K562 (cell line): Measurements from ENCODE around the gene IPO9. TPM values are rescaled to one million over a fixed set of nuclear protein-coding genes. Genes with fewer than 3 reads are reported as not detected.

ENCODE experiments used
- ATAC-seq: fragments of 200-7000 bp; cut with Tn5 transposase; 3 replicates; pipeline ENCODE4 v1.9.1; 2020; ENCODE audit warnings: moderate library complexity
- BruUV-seq: library from RNA; stranded (reverse); fragments of 400-500 nt; replicated peaks from 2 replicates; lab custom pipeline; 2021; lab: Mats Ljungman, UMichigan
- CTCF ChIA-PET: fragments of 300-600 bp; formaldehyde crosslinking; extraction: SDS; loops from one replicate; lab custom pipeline; 2021; ENCODE audit warnings: low intra/inter-chr PET ratio; lab: Yijun Ruan, JAX
- POLR2A ChIA-PET: fragments of 300-600, 350-650 bp; sonication (Branson Sonifier 250); formaldehyde crosslinking; extraction: SDS; loops from one replicate; lab custom pipeline; 2021; ENCODE audit warnings: antibody characterized with exemption, inconsistent platforms; lab: Yijun Ruan, JAX
- DNase-seq, 4 experiments: peaks; one replicate each; pipeline versions ENCODE4 v3.0.0 to v3.0.0-alpha.2; 2011 to 2018; ENCODE audit warnings: low spot score in 3 of 4, mixed read lengths in 3 of 4; ENCODE audit errors: extremely low read depth in 1 of 4
- FAIRE-seq: peaks from 2 replicates; lab custom pipeline; 2011; peaks lifted over from hg19 to GRCh38; lab: Jason Lieb, UNC
- H2AFZ ChIP-seq: 2 replicates; pipeline ENCODE4 v1.6.0; 2011; ENCODE audit warnings: low read depth, low read length, control low read depth, inconsistent platforms
- H3K27ac ChIP-seq: fragments of 200-600 bp; 3 replicates; pipeline ENCODE4 v1.8.0; 2011; ENCODE audit warnings: low read depth, mild to moderate bottlenecking, control low read depth, inconsistent platforms, low read length, moderate library complexity, mixed read lengths; ENCODE audit errors: extremely low read depth
- H3K27me3 ChIP-seq, 2 experiments: fragments of 300-600 bp in 1 of 2; 2 replicates in 1 of 2; 3 replicates in 1 of 2; pipeline versions ENCODE4 v1.6.0 to v1.8.0; 2011; ENCODE audit warnings: inconsistent platforms in 2 of 2, low read length in 2 of 2, mild to moderate bottlenecking in 1 of 2, mixed read lengths in 1 of 2, moderate library complexity in 1 of 2; ENCODE audit not compliant: control insufficient read depth in 2 of 2, insufficient read depth in 2 of 2
- H3K36me3 ChIP-seq: fragments of 300-600 bp; 3 replicates; pipeline ENCODE4 v1.8.0; 2011; ENCODE audit warnings: mild to moderate bottlenecking, low read length, inconsistent platforms; ENCODE audit not compliant: control insufficient read depth, insufficient read depth
- H3K4me1 ChIP-seq, 2 experiments: fragments of 200-600 bp in 1 of 2; replicated peaks in 1 of 2; 2 replicates in 1 of 2; 3 replicates in 1 of 2; pipeline versions ENCODE4 v1.5.1 to v1.8.0; 2011; ENCODE audit warnings: inconsistent platforms in 2 of 2, low read length in 2 of 2, mild to moderate bottlenecking in 1 of 2, mixed read lengths in 1 of 2, moderate library complexity in 1 of 2; ENCODE audit not compliant: control insufficient read depth in 2 of 2, insufficient read depth in 2 of 2
- H3K4me2 ChIP-seq: 2 replicates; pipeline ENCODE4 v1.6.1; 2011; ENCODE audit warnings: low read length, control low read depth, inconsistent platforms, mixed read lengths; ENCODE audit not compliant: insufficient read depth
- H3K4me3 ChIP-seq: fragments of 200-600 bp; sonication (generic), shearing (Covaris generic); 2 replicates; pipeline ENCODE4 v1.5.1; 2016; ENCODE audit warnings: control low read depth, inconsistent platforms
- H3K79me2 ChIP-seq: fragments of 200-600 bp; 3 replicates; pipeline ENCODE4 v1.8.0; 2011; ENCODE audit warnings: low read length, inconsistent platforms; ENCODE audit not compliant: control insufficient read depth, insufficient read depth
- H3K9ac ChIP-seq, 2 experiments: 2 replicates each; pipeline versions ENCODE4 v1.6.0 to v1.6.1; 2011; ENCODE audit warnings: low read depth in 2 of 2, low read length in 2 of 2, control low read depth in 1 of 2, inconsistent platforms in 1 of 2, mild to moderate bottlenecking in 1 of 2, mixed read lengths in 1 of 2; ENCODE audit not compliant: insufficient read depth in 1 of 2
- H3K9me1 ChIP-seq: one replicate; pipeline ENCODE4 v1.6.0; 2011; ENCODE audit warnings: inconsistent platforms, mild to moderate bottlenecking, low read length, moderate library complexity; ENCODE audit not compliant: control insufficient read depth, insufficient read depth
- H3K9me3 ChIP-seq: replicated peaks from 2 replicates; pipeline ENCODE4 v1.5.1; 2011; ENCODE audit warnings: low read depth, low read length, inconsistent platforms; ENCODE audit not compliant: control insufficient read depth, insufficient read depth
- H4K20me1 ChIP-seq: replicated peaks from 2 replicates; pipeline ENCODE4 v1.6.1; 2011; ENCODE audit warnings: low read length, inconsistent platforms, mixed read lengths; ENCODE audit not compliant: control insufficient read depth, insufficient read depth
- CEBPB ChIP-seq: fragments of 450-650 bp; IDR thresholded peaks from 2 replicates; pipeline ENCODE4 v1.6.1; 2016; ENCODE audit warnings: missing genetic modification characterization, missing compliant biosample characterization
- CEBPG ChIP-seq, 3 experiments: fragments of 200-800 bp in 1 of 3; sonication (Bioruptor generic) in 1 of 3; sonication (generic) in 1 of 3; formaldehyde crosslinking in 1 of 3; IDR thresholded peaks in 2 of 3; conservative IDR thresholded peaks in 1 of 3; 2 replicates each; pipeline versions ENCODE4 v1.6.1 to v1.8.0; 2016 to 2022; ENCODE audit warnings: missing compliant biosample characterization in 2 of 3, missing genetic modification characterization in 2 of 3, mild to moderate bottlenecking in 1 of 3, missing genetic modification reagents in 1 of 3
- CTCF ChIP-seq, 3 experiments: IDR thresholded peaks in 2 of 3; conservative IDR thresholded peaks in 1 of 3; 2 replicates each; pipeline ENCODE4 v1.5.1; 2011 to 2012; ENCODE audit warnings: low read length in 3 of 3, mild to moderate bottlenecking in 3 of 3, control low read depth in 2 of 3, improper control_type of control experiment in 1 of 3, inconsistent platforms in 1 of 3, low read depth in 1 of 3, mixed read lengths in 1 of 3, moderate library complexity in 1 of 3; ENCODE audit not compliant: insufficient read depth in 2 of 3
- RBM25 ChIP-seq: fragments of 200-400 bp; formaldehyde crosslinking; IDR thresholded peaks from 2 replicates; pipeline ENCODE4 v1.6.1; 2018; ENCODE audit warnings: low read length, low read depth, moderate library complexity; ENCODE audit not compliant: severe bottlenecking
- SNAPC5 ChIP-seq: fragments of 250-450 bp; sonication (Bioruptor Pico); IDR thresholded peaks from 2 replicates; pipeline ENCODE4 v1.8.0; 2021; ENCODE audit warnings: moderate library complexity, mild to moderate bottlenecking, inconsistent platforms
- SP2 ChIP-seq: IDR thresholded peaks from 2 replicates; pipeline ENCODE4 v1.6.1; 2011; ENCODE audit warnings: mild to moderate bottlenecking, low read depth, low read length, moderate library complexity; ENCODE audit not compliant: poor library complexity, severe bottlenecking; ENCODE audit errors: extremely low read depth
- TCF15 ChIP-seq: fragments of 250-450 bp; sonication (Bioruptor Pico); IDR thresholded peaks from 2 replicates; pipeline ENCODE4 v1.8.0; 2022; ENCODE audit warnings: moderate library complexity, mild to moderate bottlenecking, inconsistent platforms
- ZNF121 ChIP-seq: sonication (generic); formaldehyde crosslinking; conservative IDR thresholded peaks from 2 replicates; pipeline ENCODE4 v1.8.0; 2022; ENCODE audit warnings: missing genetic modification reagents
- WGBS: fragments of 100-300 bp; shearing (Covaris generic); methylation state at CpG from one replicate; pipeline ENCODE4 v1.1.6; 2016; ENCODE audit warnings: low coverage, mixed read lengths; ENCODE audit not compliant: insufficient coverage; ENCODE audit errors: missing lambda C conversion rate; 5-methylcytosine and 5-hydroxymethylcytosine counted together
- in situ Hi-C: fragments of 300-500 bp; cut with MboI; formaldehyde crosslinking; loops from 4 replicates; pipeline ENCODE4 v1.15.0; 2018; ENCODE audit warnings: inconsistent platforms, mixed read lengths
- intact Hi-C: fragments of 100-400 bp; cut with micrococcal nuclease; formaldehyde crosslinking; loops from 2 replicates; pipeline ENCODE4 v1.14.2; 2022
- polyA plus RNA-seq, 8 experiments: library from polyadenylated mRNA; depleted of rRNA in 4 of 8; stranded (reverse) in 5 of 8; unstranded in 3 of 8; fragments of >200 nt; fragmentation: Nextera tagmentation in 2 of 8; fragmentation: Illumina TruSeq in 1 of 8; extraction: Ambion mirVana in 2 of 8; extraction: Trizol in 1 of 8; gene quantifications; 2 replicates each; pipeline versions ENCODE4 v1.2.1 to v1.2.3, GENCODE V29; 2011 to 2014; ENCODE audit warnings: inconsistent platforms in 1 of 8, missing spikeins in 1 of 8
- total RNA-seq, 7 experiments: library from RNA; depleted of rRNA in 6 of 7; stranded (reverse); fragments of >200 nt in 6 of 7; fragmentation: Illumina TruSeq in 2 of 7; extraction: Trizol in 2 of 7; gene quantifications; 2 replicates each; pipeline versions ENCODE4 v1.2.1 to v1.2.3, GENCODE V29; 2011 to 2021; ENCODE audit warnings: low replicate concordance in 1 of 7

IPO9 gene
- total and polyA plus RNA-seq, 9 of the 15 experiments (the other 6 are each of a cell fraction or from before 2014, with no cell fraction given), result 27.9 to 78.6 (median 43.9) TPM

GRCh38 chr1:201826830-201827229 lies 2.1 kb upstream of the IPO9 start (continued):
- TF ChIP-seq CTCF (IDR thresholded peaks at IDR 0.05 in 2 of 3, conservative IDR thresholded peaks at IDR 0.05 in 1 of 3; ENCODE audit: insufficient read depth in 2 of 3, low read depth in 1 of 3, low read length in 3 of 3) (peak in 1 of 3 experiments; percentile 50; a peak in 2 of 6 replicates), SP2 (no peak), TCF15 (CRISPR knock-in tag) (no peak)

- Histone ChIP-seq H3K9ac (peak overlapping the region in 1 of 2 experiments; percentile 81; a peak in 2 of 4 replicates), H3K4me3 (no peak overlapping the region), H3K9me1 (no peaks in the 10 kb centered on the region), H3K27ac (peak overlapping the region; percentile 29; the same call in 1 of the 3 replicates), H3K9me3 (no peaks in the 10 kb centered on the region), H3K4me1 (peaks cover 12 to 35% of the 10 kb centered on the region in 2 experiments), H3K36me3 (peaks cover 13% of the 10 kb centered on the region; the same call in 1 of the 3 replicates), H2AFZ (peak overlapping the region; percentile 64), H3K27me3 (no peaks in the 10 kb centered on the region), H3K4me2 (0 out of 2 replicates have a peak overlapping the region, but pooled peaks have one; percentile 44), H4K20me1 (peaks cover 9% of the 10 kb centered on the region), H3K79me2 (peaks cover 43% of the 10 kb centered on the region)
- TF ChIP-seq SNAPC5, result no peak
- TF ChIP-seq RBM25, result peak; percentile 48
- peak; percentile 88 for TF ChIP-seq ZNF121
- peak; percentile 86 for TF ChIP-seq CEBPB (tag)
- peak; percentile 58; the same call in 1 of the 2 replicates for TF ChIP-seq CEBPG (CRISPR knock-in tag; IDR thresholded peaks at IDR 0.05)
- TF ChIP-seq CEBPG (tag; conservative IDR thresholded peaks at IDR 0.05 in 1 of 2, IDR thresholded peaks at IDR 0.05 in 1 of 2), result no peak
- FAIRE-seq (peak; percentile 19), DNase-seq (no peak), ATAC-seq (no peak)
- WGBS, result 69% methylated on average over 4 of the region's 8 CpGs
- BruUV-seq, result no TSS peak
- CTCF ChIA-PET, result interaction anchor here (1.5 kb wide), 2 partner anchors 123 to 297 kb away, joined by 3 to 5 read pairs; no protein-coding TSS in a partner anchor
- intact Hi-C loops, result loop anchor here (5.0 kb wide), 1 partner anchor 55 kb away; no protein-coding TSS in a partner anchor
- POLR2A ChIA-PET, result interaction anchor here (0.5 to 3.4 kb wide), 8 partner anchors 8 to 1158 kb away, joined by 3 to 16 read pairs (median 3); partner anchors contain the start of gene NAV1
- in situ Hi-C loops, result no loop called here
Observed at GRCh38 chr1:201827321-201828216, 1.4 kb upstream of the IPO9 start.
